Spleen (tissue), 7 donors: Measurements from ENCODE around the gene PRPF19.

Experiments
- POLR2A ChIP-seq, 3 donors: fragments of 450-650 bp; IDR thresholded peaks; one replicate each; pipeline ENCODE4 v1.5.1; 2017; ENCODE audit warnings: antibody characterized with exemption in 3 of 3, mild to moderate bottlenecking in 1 of 3
- TF ChIP-seq, protein P1 (sequence below), 11 experiments: fragments of 200-600 bp in 7 of 11; fragments of 450-650 bp in 4 of 11; sonication (generic) in 4 of 11; IDR thresholded peaks in 8 of 11; conservative IDR thresholded peaks in 3 of 11; 1 replicate in 7 of 11; 2 replicates in 4 of 11; pipeline versions ENCODE4 v1.4.0 to v1.8.0; 2016 to 2021; ENCODE audit warnings: antibody characterized with exemption in 11 of 11, inconsistent platforms in 4 of 11, mild to moderate bottlenecking in 1 of 11
- donor health status: DM: no; HTN: no; CAD: no; lungs with moderate emphysema.
- donor health status: DM: no; HTN: no; CAD: no.
- donor health status: DM: no; HTN: no; CAD: no.

DNA sequence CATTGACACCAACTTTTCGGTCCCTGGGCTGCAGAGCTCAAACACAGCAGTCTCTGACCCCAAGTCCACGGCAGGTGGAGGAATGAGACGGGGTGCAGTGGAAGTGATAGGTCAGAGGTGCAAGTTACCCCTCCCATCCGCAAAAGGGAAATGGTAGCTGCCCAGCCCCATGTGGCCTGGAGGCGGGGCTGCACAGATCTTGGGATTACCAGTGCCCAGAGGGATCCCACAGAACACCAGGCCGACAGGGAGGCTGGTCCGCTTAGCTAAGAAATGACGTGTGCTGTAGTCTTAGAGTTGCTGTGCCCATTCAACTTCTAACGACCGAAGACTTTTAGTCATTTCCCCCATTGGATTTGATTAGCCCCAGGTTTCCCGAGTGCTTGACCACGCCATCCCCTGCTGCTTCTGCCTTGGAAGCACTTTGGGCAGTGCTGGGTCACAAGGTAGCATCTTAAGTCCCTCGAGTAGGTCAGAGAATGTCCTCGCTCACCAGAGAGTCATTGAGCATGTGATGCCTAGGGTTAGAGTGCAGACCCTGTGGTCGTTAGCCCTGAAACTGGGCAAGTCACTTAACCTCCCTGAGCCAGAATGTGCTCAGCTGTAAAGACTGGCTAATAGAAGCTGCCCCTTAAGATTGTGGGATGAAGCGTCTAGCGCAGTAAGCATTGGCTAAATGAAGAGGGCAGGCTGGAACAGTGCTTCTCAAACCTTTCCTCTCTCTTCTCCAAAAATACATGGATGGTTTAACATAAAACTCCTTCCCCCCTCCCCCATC lies 54.9 kb downstream of the PRPF19 start:
- TF ChIP-seq, protein P1, sequence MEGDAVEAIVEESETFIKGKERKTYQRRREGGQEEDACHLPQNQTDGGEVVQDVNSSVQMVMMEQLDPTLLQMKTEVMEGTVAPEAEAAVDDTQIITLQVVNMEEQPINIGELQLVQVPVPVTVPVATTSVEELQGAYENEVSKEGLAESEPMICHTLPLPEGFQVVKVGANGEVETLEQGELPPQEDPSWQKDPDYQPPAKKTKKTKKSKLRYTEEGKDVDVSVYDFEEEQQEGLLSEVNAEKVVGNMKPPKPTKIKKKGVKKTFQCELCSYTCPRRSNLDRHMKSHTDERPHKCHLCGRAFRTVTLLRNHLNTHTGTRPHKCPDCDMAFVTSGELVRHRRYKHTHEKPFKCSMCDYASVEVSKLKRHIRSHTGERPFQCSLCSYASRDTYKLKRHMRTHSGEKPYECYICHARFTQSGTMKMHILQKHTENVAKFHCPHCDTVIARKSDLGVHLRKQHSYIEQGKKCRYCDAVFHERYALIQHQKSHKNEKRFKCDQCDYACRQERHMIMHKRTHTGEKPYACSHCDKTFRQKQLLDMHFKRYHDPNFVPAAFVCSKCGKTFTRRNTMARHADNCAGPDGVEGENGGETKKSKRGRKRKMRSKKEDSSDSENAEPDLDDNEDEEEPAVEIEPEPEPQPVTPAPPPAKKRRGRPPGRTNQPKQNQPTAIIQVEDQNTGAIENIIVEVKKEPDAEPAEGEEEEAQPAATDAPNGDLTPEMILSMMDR (IDR thresholded peaks at IDR 0.05 in 8 of 11, conservative IDR thresholded peaks at IDR 0.05 in 3 of 11) = no peak
- TF ChIP-seq POLR2A (IDR thresholded peaks at IDR 0.05) = no peak
